Esophagus (tissue), 2 donors: ENCODE data around the gene PDZD11. TPM values are rescaled to one million over a fixed set of nuclear protein-coding genes. Genes with fewer than 3 reads are reported as not detected.
"Not testable (repeated sequence)": the region's sequence is repeated elsewhere in the genome, so short reads cannot be mapped to it uniquely, and the experiment has no call there.

Source experiments
- H3K27ac ChIP-seq, 2 donors: one replicate each; pipeline ENCODE4 v1.5.1; 2013; ENCODE audit warnings: low read depth in 2 of 2, mild to moderate bottlenecking in 2 of 2, inconsistent platforms in 1 of 2, low read length in 1 of 2, moderate library complexity in 1 of 2
- H3K27me3 ChIP-seq, 2 donors: one replicate each; pipeline ENCODE4 v1.6.1; 2013; ENCODE audit warnings: low read length in 2 of 2, control low read depth in 1 of 2, mild to moderate bottlenecking in 1 of 2; ENCODE audit not compliant: insufficient read depth in 2 of 2, control insufficient read depth in 1 of 2
- H3K36me3 ChIP-seq, 2 donors: one replicate each; pipeline ENCODE4 v1.6.1; 2013; ENCODE audit warnings: low read length in 1 of 2; ENCODE audit not compliant: control insufficient read depth in 2 of 2, insufficient read depth in 2 of 2
- H3K4me1 ChIP-seq, 2 donors: one replicate each; pipeline ENCODE4 v1.6.1; 2013; ENCODE audit warnings: low read length in 1 of 2; ENCODE audit not compliant: control insufficient read depth in 2 of 2, insufficient read depth in 2 of 2
- H3K4me3 ChIP-seq, 2 donors: one replicate each; pipeline ENCODE4 v1.5.1; 2013; ENCODE audit warnings: low read length in 2 of 2, mild to moderate bottlenecking in 2 of 2, low read depth in 1 of 2, moderate library complexity in 1 of 2
- H3K9me3 ChIP-seq, 2 donors: one replicate each; pipeline ENCODE4 v1.6.1; 2013; ENCODE audit warnings: mild to moderate bottlenecking in 2 of 2, low read depth in 1 of 2, low read length in 1 of 2, moderate library complexity in 1 of 2; ENCODE audit not compliant: control insufficient read depth in 2 of 2, insufficient read depth in 1 of 2
- WGBS, 2 donors: extraction: QIAGEN DNeasy Blood & Tissue Kit; methylation state at CpG; one replicate each; pipeline ENCODE4 v1.1.7; 2013; 5-methylcytosine and 5-hydroxymethylcytosine counted together
- polyA plus RNA-seq, 2 donors: library from polyadenylated mRNA; stranded (reverse); fragments of 200-250 nt; gene quantifications; one replicate each; pipeline ENCODE4 v1.2.3, GENCODE V29; 2013
- donor health status: healthy with polysubstance abuse.
- donor health status: Bipolar disorder and iron deficiency.

PDZD11 gene
- polyA plus RNA-seq, 2 donors, result 54.2 to 78.0 TPM

GRCh38 chrX:70301716-70302115, 12.0 kb upstream of the PDZD11 start:
- Histone ChIP-seq H3K27ac (no peak overlapping the region), H3K4me3 (no peak overlapping the region), H3K27me3 (no peaks in the 10 kb centered on the region), H3K36me3 (no peaks in the 10 kb centered on the region), H3K9me3 (no peaks in the 10 kb centered on the region), H3K4me1 (no peaks in the 10 kb centered on the region)
- WGBS, 2 donors, result 38 to 74% methylated on average over 3 of the region's 3 CpGs

GRCh38 chrX:70293621-70294020, 3.9 kb upstream of the PDZD11 start:
- Histone ChIP-seq H3K4me3 (no peak overlapping the region), H3K36me3 (no peaks in the 10 kb centered on the region), H3K9me3 (no peaks in the 10 kb centered on the region), H3K27ac (no peak overlapping the region), H3K4me1 (no peaks in the 10 kb centered on the region), H3K27me3 (no peaks in the 10 kb centered on the region)
- 81 to 90% methylated on average over 5 of the region's 5 CpGs for WGBS, 2 donors

GRCh38 chrX:70292788-70293187, 3.1 kb upstream of the PDZD11 start:
- Histone ChIP-seq H3K4me3 (no peak overlapping the region), H3K27me3 (no peaks in the 10 kb centered on the region), H3K4me1 (no peaks in the 10 kb centered on the region), H3K36me3 (no peaks in the 10 kb centered on the region), H3K9me3 (no peaks in the 10 kb centered on the region), H3K27ac (no peak overlapping the region)
- 0% methylated on average over 1 of the region's 1 CpG for WGBS, 2 donors

- peak overlapping the region; percentile 52 to 73 for H3K4me3 ChIP-seq
- no peaks in the 10 kb centered on the region for H3K9me3 ChIP-seq
- no peaks in the 10 kb centered on the region for H3K4me1 ChIP-seq
- peaks cover 0 to 5% of the 10 kb centered on the region in 2 donors for H3K36me3 ChIP-seq
- WGBS, 2 donors, result 22 to 50% methylated on average over 11 of the region's 11 CpGs
- H3K27ac ChIP-seq, result peak overlapping the region; percentile 71 to 84
- H3K27me3 ChIP-seq, result no peaks in the 10 kb centered on the region
Observed at GRCh38 chrX:70289168-70289792, 447 bp downstream of the PDZD11 start.

- H3K27ac ChIP-seq, result no peak within 1 kb of the TSS
- H3K9me3 ChIP-seq, result no peaks in the 10 kb centered on the region
- WGBS, 2 donors, result 90 to 95% methylated on average over 21 of the region's 21 CpGs
- no peaks in the 10 kb centered on the region for H3K27me3 ChIP-seq
- H3K4me1 ChIP-seq, result no peaks in the 10 kb centered on the region
- H3K4me3 ChIP-seq, result no peak within 1 kb of the TSS
- peaks cover 0 to 2% of the 10 kb centered on the region in 2 donors for H3K36me3 ChIP-seq
Observed at GRCh38 chrX:70281951-70282350, 7.8 kb downstream of the PDZD11 start, which contains the start of gene RAB41. TSS of gene RAB41 (plus strand) at chrX:70282172. CDS start at chrX:70282218, 46 bp downstream.

- WGBS, 2 donors, result 69 to 83% methylated on average over 3 of the region's 3 CpGs
- no peak overlapping the region for H3K27ac ChIP-seq
- no peaks in the 10 kb centered on the region for H3K4me1 ChIP-seq
- H3K27me3 ChIP-seq, result no peaks in the 10 kb centered on the region
- no peak overlapping the region for H3K4me3 ChIP-seq
- no peaks in the 10 kb centered on the region for H3K9me3 ChIP-seq
- H3K36me3 ChIP-seq, result peaks cover 0 to 2% of the 10 kb centered on the region in 2 donors
Observed at GRCh38 chrX:70280573-70280972, 9.2 kb downstream of the PDZD11 start.

GRCh38 chrX:70279081-70279480, 10.6 kb downstream of the PDZD11 start:
- no peak overlapping the region for H3K27ac ChIP-seq
- H3K4me3 ChIP-seq, result no peak overlapping the region
- 88 to 95% methylated on average over 3 of the region's 3 CpGs for WGBS, 2 donors
- no peaks in the 10 kb centered on the region for H3K27me3 ChIP-seq
- H3K9me3 ChIP-seq, result no peaks in the 10 kb centered on the region
- H3K4me1 ChIP-seq, result no peaks in the 10 kb centered on the region
- H3K36me3 ChIP-seq, result no peaks in the 10 kb centered on the region

- WGBS, 2 donors, result 84% methylated on average over 7 of the region's 7 CpGs
- not testable (repeated sequence) for H3K36me3 ChIP-seq, H3K4me3 ChIP-seq, H3K27me3 ChIP-seq, H3K9me3 ChIP-seq, H3K4me1 ChIP-seq, H3K27ac ChIP-seq
Observed at GRCh38 chrX:70274029-70274428, 15.7 kb downstream of the PDZD11 start.

GRCh38 chrX:70268034-70268433, 21.7 kb downstream of the PDZD11 start, which contains the start of gene ARR3:
TSS of gene ARR3 (plus strand) at chrX:70268334. CDS start at chrX:70269386, 1,052 bp downstream.
- H3K27me3 ChIP-seq, result no peaks in the 10 kb centered on the region
- H3K4me1 ChIP-seq, result no peaks in the 10 kb centered on the region
- H3K27ac ChIP-seq, result no peak within 1 kb of the TSS
- H3K9me3 ChIP-seq, result no peaks in the 10 kb centered on the region
- no peaks in the 10 kb centered on the region for H3K36me3 ChIP-seq
- no peak within 1 kb of the TSS for H3K4me3 ChIP-seq

GRCh38 chrX:70264784-70265183, 24.9 kb downstream of the PDZD11 start:
- no peak overlapping the region for H3K27ac ChIP-seq
- no peaks in the 10 kb centered on the region for H3K9me3 ChIP-seq
- no peaks in the 10 kb centered on the region for H3K4me1 ChIP-seq
- 56 to 59% methylated on average over 3 of the region's 3 CpGs for WGBS, 2 donors
- no peaks in the 10 kb centered on the region for H3K36me3 ChIP-seq
- H3K27me3 ChIP-seq, result no peaks in the 10 kb centered on the region
- no peak overlapping the region for H3K4me3 ChIP-seq
